ENCODE results near the gene TBCD. TPM values are rescaled to one million over a fixed set of nuclear protein-coding genes. Genes with fewer than 3 reads are reported as not detected.

The TBCD gene
- total RNA-seq, 1 experiment from 2014 or later, result 90.7 TPM

DNA sequence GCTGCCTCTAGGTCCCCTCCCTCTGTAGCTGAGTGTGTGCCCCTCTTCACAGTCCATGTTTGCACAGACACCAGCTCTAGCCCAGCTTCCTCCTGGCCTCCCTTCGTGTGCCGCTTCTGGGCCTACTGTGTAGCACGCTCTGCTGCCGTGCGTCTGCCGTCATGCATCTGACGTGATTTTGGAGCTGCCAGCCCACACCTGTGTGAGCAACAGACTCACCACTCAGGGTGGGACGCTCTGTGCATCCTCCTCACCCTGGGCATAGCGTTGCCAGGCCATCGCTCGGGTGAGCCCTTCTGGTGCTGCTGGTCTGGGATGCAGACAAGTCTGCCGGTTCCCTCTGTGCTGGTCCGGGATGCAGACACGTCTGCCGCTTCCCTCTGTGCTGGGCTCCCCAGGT, 127.4 kb downstream of the TBCD start:
- CTCF ChIA-PET, result no interaction called here
- DNase-seq, result no peak
- Mint-ChIP-seq H3K4me3 (ENCODE audit: low read depth, unreplicated experiment) (no peak overlapping the region), H3K4me1 (ENCODE audit: low read depth, unreplicated experiment) (peaks cover 20% of the 10 kb centered on the region), H3K27ac (ENCODE audit: unreplicated experiment) (no peak overlapping the region), H3K36me3 (ENCODE audit: insufficient read depth, unreplicated experiment) (peaks cover 12% of the 10 kb centered on the region), H3K27me3 (ENCODE audit: unreplicated experiment) (no peaks in the 10 kb centered on the region), H3K9me3 (ENCODE audit: low read depth, unreplicated experiment) (no peaks in the 10 kb centered on the region)
- BruUV-seq (replicated peaks), result no TSS peak
- TF ChIP-seq, protein P1, sequence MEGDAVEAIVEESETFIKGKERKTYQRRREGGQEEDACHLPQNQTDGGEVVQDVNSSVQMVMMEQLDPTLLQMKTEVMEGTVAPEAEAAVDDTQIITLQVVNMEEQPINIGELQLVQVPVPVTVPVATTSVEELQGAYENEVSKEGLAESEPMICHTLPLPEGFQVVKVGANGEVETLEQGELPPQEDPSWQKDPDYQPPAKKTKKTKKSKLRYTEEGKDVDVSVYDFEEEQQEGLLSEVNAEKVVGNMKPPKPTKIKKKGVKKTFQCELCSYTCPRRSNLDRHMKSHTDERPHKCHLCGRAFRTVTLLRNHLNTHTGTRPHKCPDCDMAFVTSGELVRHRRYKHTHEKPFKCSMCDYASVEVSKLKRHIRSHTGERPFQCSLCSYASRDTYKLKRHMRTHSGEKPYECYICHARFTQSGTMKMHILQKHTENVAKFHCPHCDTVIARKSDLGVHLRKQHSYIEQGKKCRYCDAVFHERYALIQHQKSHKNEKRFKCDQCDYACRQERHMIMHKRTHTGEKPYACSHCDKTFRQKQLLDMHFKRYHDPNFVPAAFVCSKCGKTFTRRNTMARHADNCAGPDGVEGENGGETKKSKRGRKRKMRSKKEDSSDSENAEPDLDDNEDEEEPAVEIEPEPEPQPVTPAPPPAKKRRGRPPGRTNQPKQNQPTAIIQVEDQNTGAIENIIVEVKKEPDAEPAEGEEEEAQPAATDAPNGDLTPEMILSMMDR (IDR thresholded peaks at IDR 0.05; ENCODE audit: unreplicated experiment), result no peak
- intact Hi-C loops (cut with micrococcal nuclease; ENCODE audit: unreplicated experiment), result no loop called here

DNA sequence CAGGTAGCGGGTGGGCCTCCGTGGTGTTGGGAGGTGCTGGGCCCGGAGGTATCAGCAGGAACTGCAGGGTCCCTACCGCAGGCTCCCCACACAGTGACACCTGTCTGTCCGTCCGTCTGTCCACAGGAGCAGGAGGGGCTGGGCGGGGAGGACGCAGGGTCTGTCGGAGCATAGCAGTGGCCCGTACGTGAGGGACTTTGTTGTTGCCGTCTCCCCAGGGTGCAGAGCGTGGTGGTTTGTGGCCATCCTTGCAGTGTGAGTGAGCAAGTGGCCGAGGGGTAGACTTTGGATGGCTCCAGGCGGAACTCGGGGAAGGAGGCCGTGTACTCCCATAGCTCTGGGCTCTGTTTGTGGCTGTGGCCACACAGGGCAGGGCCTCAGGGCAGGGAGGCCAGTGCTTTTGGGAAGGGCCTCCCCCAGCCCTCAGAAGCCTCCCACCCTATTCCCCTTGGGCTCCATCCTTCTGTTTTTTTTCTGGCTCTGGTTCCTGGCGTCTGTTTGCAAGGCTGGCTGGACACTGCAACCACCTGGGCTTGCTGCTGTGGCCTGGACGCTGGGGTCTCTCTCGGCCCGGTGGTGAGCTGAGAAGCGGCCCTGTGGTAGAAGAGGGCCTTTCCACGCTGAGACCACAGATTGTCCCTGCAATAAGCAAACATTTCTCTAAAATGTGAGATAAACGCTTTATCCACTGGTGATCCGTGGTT, 128.9 kb downstream of the TBCD start:
- H3K36me3 Mint-ChIP-seq (ENCODE audit: insufficient read depth, unreplicated experiment), result peaks cover 10% of the 10 kb centered on the region
- DNase-seq, result no peak
- H3K4me3 Mint-ChIP-seq (ENCODE audit: low read depth, unreplicated experiment), result no peak overlapping the region
- H3K9me3 Mint-ChIP-seq (ENCODE audit: low read depth, unreplicated experiment), result no peaks in the 10 kb centered on the region
- intact Hi-C loops (cut with micrococcal nuclease; ENCODE audit: unreplicated experiment), result no loop called here
- TF ChIP-seq, protein P1 (IDR thresholded peaks at IDR 0.05; ENCODE audit: unreplicated experiment), result no peak
- BruUV-seq (replicated peaks), result no TSS peak
- CTCF ChIA-PET, result no interaction called here
- H3K27ac Mint-ChIP-seq (ENCODE audit: unreplicated experiment), result no peak overlapping the region
- H3K27me3 Mint-ChIP-seq (ENCODE audit: unreplicated experiment), result no peaks in the 10 kb centered on the region
- peaks cover 12% of the 10 kb centered on the region for H3K4me1 Mint-ChIP-seq (ENCODE audit: low read depth, unreplicated experiment)

DNA sequence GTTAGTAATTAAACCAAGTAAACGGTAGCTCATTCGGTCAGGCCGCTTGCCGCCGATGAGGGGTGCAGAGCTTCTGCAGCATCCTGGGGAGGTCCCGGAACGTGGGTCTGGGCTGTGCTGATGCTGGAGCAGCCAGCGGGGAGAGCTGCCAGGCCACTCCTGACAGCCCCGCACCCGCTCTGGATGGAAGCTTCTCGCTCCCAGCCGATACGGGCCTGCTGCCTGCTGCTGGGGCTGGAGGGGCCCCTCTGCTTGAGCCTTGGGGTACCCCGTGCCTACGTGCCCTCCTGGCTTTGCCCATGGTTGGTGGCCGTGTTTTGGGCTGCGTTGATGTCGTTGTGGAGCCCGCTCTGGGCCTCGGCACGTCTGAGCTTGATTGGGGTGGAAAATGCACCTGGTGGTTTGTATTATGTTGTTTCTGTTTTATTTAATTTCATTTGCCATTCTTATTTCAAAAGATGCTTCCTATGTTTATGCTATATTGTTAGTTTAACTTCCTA, 129.5 kb downstream of the TBCD start:
- peaks cover 12% of the 10 kb centered on the region for H3K4me1 Mint-ChIP-seq (ENCODE audit: low read depth, unreplicated experiment)
- intact Hi-C loops (cut with micrococcal nuclease; ENCODE audit: unreplicated experiment), result no loop called here
- H3K36me3 Mint-ChIP-seq (ENCODE audit: insufficient read depth, unreplicated experiment), result peaks cover 10% of the 10 kb centered on the region
- TF ChIP-seq, protein P1 (IDR thresholded peaks at IDR 0.05; ENCODE audit: unreplicated experiment), result no peak
- BruUV-seq (replicated peaks), result no TSS peak
- H3K27me3 Mint-ChIP-seq (ENCODE audit: unreplicated experiment), result no peaks in the 10 kb centered on the region
- H3K9me3 Mint-ChIP-seq (ENCODE audit: low read depth, unreplicated experiment), result no peaks in the 10 kb centered on the region
- H3K27ac Mint-ChIP-seq (ENCODE audit: unreplicated experiment), result no peak overlapping the region
- no peak for DNase-seq
- CTCF ChIA-PET, result no interaction called here
- no peak overlapping the region for H3K4me3 Mint-ChIP-seq (ENCODE audit: low read depth, unreplicated experiment)

DNA sequence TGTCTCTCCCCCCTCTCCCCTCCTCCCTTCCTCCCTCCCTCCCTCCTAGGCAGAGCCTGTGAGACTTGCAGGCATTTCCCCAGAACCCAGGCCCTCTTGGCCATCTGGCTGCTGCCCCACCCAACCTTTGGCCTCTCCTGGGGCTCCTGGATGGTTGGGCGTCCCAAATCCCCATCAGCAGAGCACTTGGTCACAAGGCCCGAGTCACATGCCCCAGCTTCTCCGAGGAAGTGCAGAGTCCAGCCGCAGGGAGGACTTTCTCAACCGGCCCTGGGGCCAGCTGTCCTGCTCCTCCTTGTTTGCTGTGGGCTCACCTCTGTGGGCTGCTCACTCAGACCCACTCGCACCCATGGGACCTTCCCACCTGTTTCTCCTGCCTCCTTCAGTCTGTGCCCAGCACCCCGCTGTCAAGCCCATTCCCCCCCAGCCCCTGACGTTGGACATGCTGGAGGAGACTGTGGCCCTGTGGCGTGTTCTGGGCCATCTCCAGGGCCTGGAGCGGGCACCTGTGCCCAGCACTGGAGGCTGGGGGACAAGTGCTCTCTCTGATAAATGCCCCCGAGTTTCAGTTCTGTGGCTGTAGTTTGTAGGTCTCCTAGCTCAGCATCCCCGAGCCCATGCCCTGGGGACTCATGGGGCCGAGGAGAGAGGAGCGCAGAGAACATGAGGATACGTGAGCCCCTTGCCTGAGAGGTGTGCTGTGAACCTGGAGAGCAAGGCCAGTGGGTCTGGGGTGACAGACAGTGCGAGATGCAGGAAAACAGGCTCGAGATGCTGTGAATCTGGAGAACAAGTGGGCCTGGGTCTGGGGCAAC, 130.2 kb downstream of the TBCD start:
- Mint-ChIP-seq H3K4me1 (ENCODE audit: low read depth, unreplicated experiment) (peaks cover 15% of the 10 kb centered on the region), H3K36me3 (ENCODE audit: insufficient read depth, unreplicated experiment) (peaks cover 11% of the 10 kb centered on the region), H3K27me3 (ENCODE audit: unreplicated experiment) (no peaks in the 10 kb centered on the region), H3K9me3 (ENCODE audit: low read depth, unreplicated experiment) (no peaks in the 10 kb centered on the region), H3K27ac (ENCODE audit: unreplicated experiment) (no peak overlapping the region), H3K4me3 (ENCODE audit: low read depth, unreplicated experiment) (no peak overlapping the region)
- intact Hi-C loops (cut with micrococcal nuclease; ENCODE audit: unreplicated experiment), result no loop called here
- CTCF ChIA-PET, result no interaction called here
- no TSS peak for BruUV-seq (replicated peaks)
- no peak for DNase-seq
- TF ChIP-seq, protein P1 (IDR thresholded peaks at IDR 0.05; ENCODE audit: unreplicated experiment), result no peak
